ENCODE measurements around the gene ACVR1.

ACVR1 gene

GRCh38 chr2:157810037-157810436 is 66.1 kb downstream of the ACVR1 start:
- DNase-seq (ENCODE audit: low read depth): no peak
- no peak overlapping the region for H3K4me3 ChIP-seq (ENCODE audit: low read length)
- no peak for TF ChIP-seq CTCF (conservative IDR thresholded peaks at IDR 0.05; ENCODE audit: low read length)

GRCh38 chr2:157809212-157809611 is 66.9 kb downstream of the ACVR1 start:
- no peak overlapping the region for H3K4me3 ChIP-seq (ENCODE audit: low read length)
- no peak for TF ChIP-seq CTCF (conservative IDR thresholded peaks at IDR 0.05; ENCODE audit: low read length)
- DNase-seq (ENCODE audit: low read depth): peak; percentile 63

GRCh38 chr2:157808421-157808820 is 67.7 kb downstream of the ACVR1 start:
- DNase-seq (ENCODE audit: low read depth): no peak
- no peak overlapping the region for H3K4me3 ChIP-seq (ENCODE audit: low read length)
- no peak for TF ChIP-seq CTCF (conservative IDR thresholded peaks at IDR 0.05; ENCODE audit: low read length)

GRCh38 chr2:157806426-157807077 is 69.6 kb downstream of the ACVR1 start:
- no peak for DNase-seq (ENCODE audit: low read depth)
- no peak overlapping the region for H3K4me3 ChIP-seq (ENCODE audit: low read length)
- no peak for TF ChIP-seq CTCF (conservative IDR thresholded peaks at IDR 0.05; ENCODE audit: low read length)

- no peak for TF ChIP-seq CTCF (conservative IDR thresholded peaks at IDR 0.05; ENCODE audit: low read length)
- no peak overlapping the region for H3K4me3 ChIP-seq (ENCODE audit: low read length)
- no peak for DNase-seq (ENCODE audit: low read depth)
These were observed 70.6 kb downstream of the ACVR1 start for GRCh38 chr2:157805519-157805918.

GRCh38 chr2:157804355-157804754 is 71.8 kb downstream of the ACVR1 start:
- DNase-seq (ENCODE audit: low read depth): no peak
- no peak for TF ChIP-seq CTCF (conservative IDR thresholded peaks at IDR 0.05; ENCODE audit: low read length)
- H3K4me3 ChIP-seq (ENCODE audit: low read length): no peak overlapping the region

- DNase-seq (ENCODE audit: low read depth): no peak
- H3K4me3 ChIP-seq (ENCODE audit: low read length): no peak overlapping the region
- no peak for TF ChIP-seq CTCF (conservative IDR thresholded peaks at IDR 0.05; ENCODE audit: low read length)
These were observed 72.2 kb downstream of the ACVR1 start for GRCh38 chr2:157803952-157804351.

All from AG10803 (cell line).